Skeletal muscle satellite cell (primary cell): ENCODE results near the gene CEP95. TPM values are rescaled to one million over a fixed set of nuclear protein-coding genes. Genes with fewer than 3 reads are reported as not detected.
"Not testable (repeated sequence)": the region's sequence is repeated elsewhere in the genome, so short reads cannot be mapped to it uniquely, and the experiment has no call there.

Experiments
- H3K27me3 ChIP-seq: 2 replicates; pipeline ENCODE4 v1.7.0; 2013; ENCODE audit warnings: low read length; ENCODE audit not compliant: control insufficient read depth, insufficient read depth
- H3K36me3 ChIP-seq: 2 replicates; pipeline ENCODE4 v1.7.0; 2013; ENCODE audit warnings: mild to moderate bottlenecking, control low read depth, low read length; ENCODE audit not compliant: insufficient read depth
- H3K4me1 ChIP-seq: 2 replicates; pipeline ENCODE4 v1.7.0; 2013; ENCODE audit warnings: low read length; ENCODE audit not compliant: control insufficient read depth, insufficient read depth
- H3K4me2 ChIP-seq: 2 replicates; pipeline ENCODE4 v1.7.0; 2013; ENCODE audit warnings: mild to moderate bottlenecking, low read length
- H3K4me3 ChIP-seq: 2 replicates; pipeline ENCODE4 v1.7.0; 2013; ENCODE audit warnings: low read length
- H3K9ac ChIP-seq: 2 replicates; pipeline ENCODE4 v1.7.0; 2013; ENCODE audit warnings: mild to moderate bottlenecking, low read depth, low read length, moderate library complexity
- H3K9me3 ChIP-seq: replicated peaks from 2 replicates; pipeline ENCODE4 v1.7.0; 2013; ENCODE audit warnings: mild to moderate bottlenecking, control low read depth, low read length
- total RNA-seq: library from RNA; depleted of rRNA; stranded (reverse); fragments of >200 nt; gene quantifications from 2 replicates; pipeline ENCODE4 v1.2.3, GENCODE V29; 2012; rRNA removed

Gene CEP95, protein sequence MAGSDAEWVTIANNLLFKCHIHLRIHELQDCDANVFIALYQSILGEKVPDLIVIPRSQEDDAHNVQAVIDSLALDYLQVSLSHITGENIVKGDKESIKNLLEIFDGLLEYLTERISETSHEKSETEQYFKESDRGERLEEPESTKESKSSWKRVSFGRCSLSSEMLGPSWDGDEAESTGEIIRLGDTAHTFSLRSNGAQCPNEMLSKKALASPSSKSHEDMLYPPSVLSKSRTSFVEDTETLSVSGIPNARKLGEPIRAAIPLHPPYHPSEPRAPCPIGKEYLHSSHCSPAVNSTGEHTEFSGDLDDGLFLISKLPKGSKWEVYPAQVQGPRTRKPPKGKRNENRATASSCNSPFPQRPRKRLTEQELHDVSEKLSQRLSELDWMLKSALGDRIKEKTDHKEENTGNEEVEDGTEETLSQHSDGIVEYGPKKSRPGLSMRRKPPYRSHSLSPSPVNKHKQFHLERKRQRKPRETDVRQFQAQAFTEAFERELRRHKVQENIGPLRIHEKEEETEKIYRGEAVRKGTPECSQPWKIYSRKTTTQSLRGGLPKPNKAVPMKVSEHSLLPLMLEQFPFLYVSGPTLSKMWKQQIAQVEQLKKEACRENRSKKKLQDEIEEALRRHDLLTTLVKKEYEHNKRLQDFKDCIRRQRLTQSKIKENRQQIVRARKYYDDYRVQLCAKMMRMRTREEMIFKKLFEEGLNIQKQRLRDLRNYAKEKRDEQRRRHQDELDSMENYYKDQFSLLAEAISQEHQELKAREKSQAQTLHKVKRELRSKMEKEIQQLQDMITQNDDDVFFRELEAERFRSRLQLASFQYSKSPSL
- total RNA-seq, result 12.9 and 17.5 TPM in 2 replicates

DNA sequence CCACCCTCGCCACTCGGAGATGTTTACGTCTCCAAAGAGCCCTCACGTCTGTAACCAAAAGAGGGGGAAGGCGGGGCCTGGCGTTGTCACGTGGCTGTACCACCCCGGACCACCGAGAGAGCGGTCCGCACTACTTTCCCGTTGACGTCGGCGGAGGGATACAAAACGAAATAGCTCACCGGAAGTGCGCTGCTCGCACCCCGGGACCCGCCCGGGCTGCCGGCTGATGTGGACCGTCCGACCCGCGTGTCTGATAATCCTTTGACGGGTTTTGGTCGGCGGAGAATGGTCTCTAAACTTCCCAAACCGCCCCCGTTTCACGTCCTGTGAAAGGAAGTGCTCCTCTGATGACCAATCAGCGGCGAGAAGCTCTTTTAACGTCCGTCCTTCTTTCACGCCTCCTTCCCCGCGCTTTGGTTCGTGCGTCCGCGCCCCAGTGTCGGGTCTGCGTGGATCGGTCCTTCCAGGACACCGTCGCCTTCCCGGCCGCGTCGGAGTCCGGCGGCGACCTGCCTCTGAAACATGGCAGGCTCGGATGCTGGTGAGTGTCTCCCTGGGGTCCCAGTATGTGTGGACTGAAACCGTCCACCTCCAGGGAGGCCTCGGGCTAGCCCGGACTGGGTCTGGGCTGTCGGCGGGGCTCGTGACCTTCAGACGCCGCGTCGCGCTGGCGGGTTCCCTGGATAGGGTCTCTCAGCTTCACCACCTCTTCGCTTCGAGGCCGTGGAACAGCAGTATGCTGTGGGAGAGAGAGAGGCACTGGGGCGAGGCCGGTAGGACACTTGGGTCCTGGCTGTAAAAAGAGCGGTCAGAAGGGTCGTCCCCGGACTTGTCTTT lies at the start of gene CEP95:
TSS of gene CEP95 (plus strand) at position 402 of the 837 bp plus-strand sequence. CDS start at position 523, 121 bp downstream.
- H3K36me3 ChIP-seq, result peaks cover 58% of the 10 kb centered on the region
- peak within 1 kb of the TSS; percentile 98 for H3K4me3 ChIP-seq
- no peaks in the 10 kb centered on the region for H3K9me3 ChIP-seq
- H3K4me2 ChIP-seq, result peak within 1 kb of the TSS; percentile 85
- H3K27me3 ChIP-seq, result no peaks in the 10 kb centered on the region
- H3K4me1 ChIP-seq, result peaks cover 27% of the 10 kb centered on the region
- peak within 1 kb of the TSS; percentile 100 for H3K9ac ChIP-seq

DNA sequence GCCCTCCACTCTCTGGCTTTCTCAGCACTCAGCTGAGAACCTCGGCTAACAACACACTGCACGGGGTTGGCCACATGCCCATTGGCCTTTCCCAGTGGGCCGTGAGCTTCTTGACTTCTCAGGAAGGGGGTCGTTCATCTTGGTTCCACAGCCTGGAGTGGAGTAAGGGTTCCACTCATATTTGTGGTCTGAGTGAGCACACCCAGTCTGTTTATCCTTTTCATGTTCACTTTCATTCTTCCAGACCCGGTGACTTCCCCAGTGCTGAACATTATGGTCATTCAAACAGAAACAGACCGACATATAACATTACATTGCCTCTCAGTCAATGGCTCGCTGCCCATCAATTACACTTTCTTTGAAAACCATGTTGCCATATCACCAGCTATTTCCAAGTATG lies 49.6 kb upstream of the CEP95 start:
- peaks cover 19% of the 10 kb centered on the region for H3K4me1 ChIP-seq
- no peaks in the 10 kb centered on the region for H3K9me3 ChIP-seq
- H3K4me2 ChIP-seq, result peak overlapping the region; percentile 31
- no peaks in the 10 kb centered on the region for H3K36me3 ChIP-seq
- no peak overlapping the region for H3K9ac ChIP-seq
- H3K4me3 ChIP-seq, result no peak overlapping the region
- H3K27me3 ChIP-seq, result no peaks in the 10 kb centered on the region

DNA sequence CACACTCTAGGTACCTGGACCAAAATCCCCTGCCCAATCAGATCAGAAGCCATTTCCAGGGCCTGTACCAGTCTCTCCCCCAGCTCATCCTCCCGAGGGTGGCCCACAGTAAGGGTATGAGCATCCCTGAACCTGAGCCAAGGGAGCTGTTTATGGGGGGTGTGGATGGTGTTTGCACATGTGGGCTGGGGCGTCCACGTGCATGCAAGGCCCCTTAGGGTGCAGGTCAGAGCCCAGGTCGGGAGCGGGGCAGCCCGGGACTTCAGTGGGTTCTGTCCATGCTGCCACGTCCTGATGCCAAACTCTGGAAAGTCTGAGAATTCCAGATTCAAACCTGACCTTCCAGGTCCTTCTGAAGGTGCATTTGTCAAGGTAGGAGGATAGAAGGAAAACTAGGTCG lies 48.0 kb upstream of the CEP95 start:
- Histone ChIP-seq H3K36me3 (no peaks in the 10 kb centered on the region), H3K9me3 (no peaks in the 10 kb centered on the region)

DNA sequence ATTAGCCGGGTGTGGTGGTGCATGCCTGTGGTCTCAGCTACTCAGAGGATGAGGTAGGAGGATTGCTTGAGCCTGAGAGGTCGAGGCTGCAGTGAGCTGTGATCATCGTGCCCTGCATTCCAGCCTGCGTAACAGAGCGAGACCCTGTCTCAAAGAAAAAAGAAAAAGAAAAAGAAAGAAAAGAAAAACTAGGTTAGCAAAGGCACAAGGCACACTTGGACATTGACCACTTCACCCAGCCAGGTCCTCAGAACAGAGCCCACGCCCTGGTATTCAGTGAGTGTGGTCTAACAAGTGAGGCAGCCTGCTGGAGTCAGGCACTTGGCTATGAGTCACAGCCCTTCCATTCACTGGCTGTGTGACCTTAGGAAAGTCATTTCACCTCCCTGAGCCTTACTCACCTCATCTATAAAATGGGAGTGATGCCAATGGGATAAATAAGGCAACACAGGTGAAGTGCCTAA lies 47.5 kb upstream of the CEP95 start:
- H3K4me2 ChIP-seq, result peak overlapping the region; percentile 15
- no peak overlapping the region for H3K4me3 ChIP-seq
- H3K4me1 ChIP-seq, result peaks cover 19% of the 10 kb centered on the region
- no peaks in the 10 kb centered on the region for H3K9me3 ChIP-seq
- no peaks in the 10 kb centered on the region for H3K27me3 ChIP-seq
- H3K9ac ChIP-seq, result no peak overlapping the region
- H3K36me3 ChIP-seq, result no peaks in the 10 kb centered on the region

More for the DNA sequence above, 48.0 kb upstream of the CEP95 start:
- H3K4me1 ChIP-seq, result peaks cover 19% of the 10 kb centered on the region
- H3K9ac ChIP-seq, result no peak overlapping the region
- no peak overlapping the region for H3K4me3 ChIP-seq
- no peak overlapping the region for H3K4me2 ChIP-seq
- H3K27me3 ChIP-seq, result no peaks in the 10 kb centered on the region

DNA sequence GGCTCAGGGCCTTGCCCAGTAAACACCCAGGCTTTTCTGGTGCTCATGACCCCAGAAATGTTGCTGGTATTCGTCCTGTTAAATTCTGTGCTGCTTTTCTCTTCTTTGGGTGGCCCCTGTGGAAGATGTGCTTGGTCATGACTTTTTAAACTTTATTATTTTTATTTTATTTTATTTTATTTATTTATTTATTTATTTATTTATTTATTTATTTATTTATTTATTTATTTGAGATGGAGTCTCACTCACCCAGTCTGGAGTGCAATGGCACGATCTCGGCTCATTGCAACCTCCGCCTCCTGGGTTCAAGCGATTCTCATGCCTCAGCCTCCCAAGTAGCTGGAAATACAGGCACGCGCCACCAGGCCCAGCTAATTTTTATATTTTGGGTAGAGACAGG lies 47.0 kb upstream of the CEP95 start:
- not testable (repeated sequence) for H3K4me3 ChIP-seq, H3K27me3 ChIP-seq, H3K36me3 ChIP-seq, H3K9me3 ChIP-seq, H3K9ac ChIP-seq
- Histone ChIP-seq H3K4me2 (peak overlapping the region; percentile 15), H3K4me1 (peaks cover 19% of the 10 kb centered on the region)

DNA sequence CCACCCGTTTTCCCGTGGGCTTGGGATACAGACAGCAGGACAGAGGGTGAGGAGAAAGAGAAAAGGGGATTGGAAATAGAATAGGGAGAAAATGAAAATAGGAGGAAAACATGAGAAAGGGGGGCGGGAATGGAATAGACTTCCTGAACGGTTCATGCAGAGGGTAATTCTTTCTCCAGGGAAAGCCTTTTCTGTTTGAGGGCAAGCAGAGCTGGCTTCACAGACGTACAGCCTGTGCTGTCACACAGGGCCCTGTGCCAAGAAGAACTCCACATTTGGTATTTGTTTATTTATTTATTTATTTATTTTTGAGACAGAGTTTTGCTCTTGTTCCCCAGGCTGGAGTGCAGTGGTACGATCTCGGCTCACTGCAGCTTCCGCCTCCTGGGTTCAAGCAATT lies 45.8 kb upstream of the CEP95 start:
- Histone ChIP-seq H3K9ac (no peak overlapping the region), H3K36me3 (no peaks in the 10 kb centered on the region), H3K4me3 (no peak overlapping the region), H3K4me2 (no peak overlapping the region), H3K4me1 (peaks cover 19% of the 10 kb centered on the region), H3K27me3 (no peaks in the 10 kb centered on the region), H3K9me3 (no peaks in the 10 kb centered on the region)

DNA sequence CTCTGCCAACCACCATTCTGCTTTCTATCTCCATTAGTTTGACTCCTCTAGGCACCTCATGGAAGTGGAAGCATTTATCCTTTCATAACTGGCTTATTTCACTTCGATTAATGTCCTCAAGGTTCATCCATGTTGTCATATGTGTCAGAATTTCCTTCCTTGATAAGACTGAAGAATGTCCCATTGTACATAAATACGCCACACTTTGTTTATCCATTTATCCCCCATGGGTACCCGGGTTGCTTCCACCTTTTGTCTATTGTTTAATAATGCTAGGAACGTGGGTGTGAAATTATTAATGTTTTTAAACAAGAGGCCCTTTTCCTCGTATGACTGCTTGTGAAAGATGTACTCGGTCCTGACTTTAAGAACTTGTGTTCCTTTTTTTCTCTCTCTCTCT lies 45.0 kb upstream of the CEP95 start:
- Histone ChIP-seq H3K4me2 (no peak overlapping the region), H3K9ac (no peak overlapping the region), H3K4me1 (peaks cover 19% of the 10 kb centered on the region), H3K9me3 (no peaks in the 10 kb centered on the region), H3K27me3 (no peaks in the 10 kb centered on the region), H3K36me3 (no peaks in the 10 kb centered on the region), H3K4me3 (no peak overlapping the region)

DNA sequence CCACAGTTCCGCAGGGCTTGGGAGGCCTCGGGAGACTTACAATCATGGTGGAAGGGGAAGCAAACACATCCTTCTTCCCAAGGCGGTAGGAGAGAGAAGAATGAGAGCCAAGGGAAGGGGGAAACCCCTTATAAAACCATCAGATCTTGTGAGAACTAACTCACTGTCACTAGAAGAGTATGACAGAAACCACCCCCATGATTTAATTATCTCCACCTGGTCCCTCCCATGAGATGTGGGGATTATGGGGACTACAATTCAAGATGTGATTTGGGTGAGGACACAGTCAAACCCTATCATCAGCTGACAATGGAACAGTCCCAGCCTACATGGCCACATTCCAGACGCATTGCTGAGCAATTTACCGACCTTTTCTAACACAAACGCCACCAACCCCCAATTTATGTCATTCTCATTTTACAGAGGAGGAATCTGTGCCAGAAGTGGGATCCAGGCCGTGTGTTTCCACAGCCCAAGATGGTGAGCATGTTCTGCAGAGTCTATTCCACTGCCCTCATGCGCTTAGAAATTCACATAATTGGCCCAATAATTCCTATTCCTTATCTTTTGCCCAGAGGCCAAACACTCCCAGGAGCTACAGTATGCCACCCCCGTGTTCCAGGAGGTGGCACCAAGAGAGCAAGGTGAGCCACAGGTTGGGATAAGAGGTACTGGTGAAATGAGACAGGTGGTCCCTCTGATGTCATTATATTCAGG lies 40.6 kb upstream of the CEP95 start:
- no peaks in the 10 kb centered on the region for H3K9me3 ChIP-seq
- no peaks in the 10 kb centered on the region for H3K27me3 ChIP-seq

DNA sequence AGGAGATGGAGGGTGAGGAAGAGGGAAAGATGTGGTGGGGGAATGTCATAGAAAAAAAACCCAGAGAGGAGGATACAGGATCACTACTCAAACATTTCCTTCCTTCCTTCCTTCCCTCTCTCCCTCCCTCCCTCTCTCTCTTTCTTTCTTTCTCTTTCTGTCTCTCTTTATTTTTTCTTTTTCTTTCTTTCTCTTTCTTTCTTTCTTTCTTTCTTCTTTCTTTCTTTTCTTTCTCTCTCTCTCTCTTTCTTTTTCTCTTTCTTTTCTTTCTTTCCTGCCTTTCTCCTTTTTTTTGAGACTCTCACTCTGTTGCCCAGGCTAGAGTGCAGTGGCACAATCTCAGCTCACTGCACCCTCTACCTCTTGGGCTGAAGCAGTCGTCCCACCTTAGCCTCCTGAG lies 39.9 kb upstream of the CEP95 start:
- not testable (repeated sequence) for H3K9ac ChIP-seq, H3K27me3 ChIP-seq, H3K4me2 ChIP-seq, H3K9me3 ChIP-seq, H3K4me1 ChIP-seq, H3K4me3 ChIP-seq, H3K36me3 ChIP-seq

More for the DNA sequence above, 40.6 kb upstream of the CEP95 start:
- H3K4me2 ChIP-seq, result no peak overlapping the region
- H3K4me3 ChIP-seq, result no peak overlapping the region
- no peaks in the 10 kb centered on the region for H3K36me3 ChIP-seq
- H3K9ac ChIP-seq, result no peak overlapping the region
- no peaks in the 10 kb centered on the region for H3K4me1 ChIP-seq

DNA sequence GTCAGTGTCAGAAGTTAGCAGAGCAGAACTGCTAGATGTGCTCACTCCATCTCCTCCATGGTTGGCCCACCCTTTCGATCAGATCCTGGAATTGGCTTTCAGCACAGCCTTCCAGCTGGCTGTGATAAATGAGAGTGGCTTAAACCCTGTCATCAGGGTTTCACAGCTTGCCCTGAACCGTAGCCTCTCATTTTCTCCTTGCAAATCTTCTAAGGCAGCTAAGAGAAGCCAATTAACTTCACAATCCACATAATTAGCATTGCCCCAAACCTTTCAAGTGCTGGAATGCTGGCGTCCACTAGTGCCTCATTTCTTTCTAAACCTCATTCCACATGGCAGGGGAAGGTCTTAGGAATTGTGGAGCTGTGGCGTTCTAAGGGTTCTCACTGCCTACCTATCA lies 36.2 kb upstream of the CEP95 start:
- Histone ChIP-seq H3K27me3 (no peaks in the 10 kb centered on the region), H3K9ac (no peak overlapping the region), H3K4me1 (no peaks in the 10 kb centered on the region), H3K9me3 (no peaks in the 10 kb centered on the region), H3K36me3 (no peaks in the 10 kb centered on the region), H3K4me2 (no peak overlapping the region), H3K4me3 (no peak overlapping the region)
